ENCODE data around the gene ZNHIT2. TPM values are rescaled to one million over a fixed set of nuclear protein-coding genes. Genes with fewer than 3 reads are reported as not detected.
A peak's percentile ranks its signal among the peaks of the same experiment; 100 is the strongest.
"Not testable (repeated sequence)": the region's sequence is repeated elsewhere in the genome, so short reads cannot be mapped to it uniquely, and the experiment has no call there.

Gene ZNHIT2
- total RNA-seq, 4 donors from 2014 or later = 17.3 to 38.5 (median 25.9) TPM

DNA sequence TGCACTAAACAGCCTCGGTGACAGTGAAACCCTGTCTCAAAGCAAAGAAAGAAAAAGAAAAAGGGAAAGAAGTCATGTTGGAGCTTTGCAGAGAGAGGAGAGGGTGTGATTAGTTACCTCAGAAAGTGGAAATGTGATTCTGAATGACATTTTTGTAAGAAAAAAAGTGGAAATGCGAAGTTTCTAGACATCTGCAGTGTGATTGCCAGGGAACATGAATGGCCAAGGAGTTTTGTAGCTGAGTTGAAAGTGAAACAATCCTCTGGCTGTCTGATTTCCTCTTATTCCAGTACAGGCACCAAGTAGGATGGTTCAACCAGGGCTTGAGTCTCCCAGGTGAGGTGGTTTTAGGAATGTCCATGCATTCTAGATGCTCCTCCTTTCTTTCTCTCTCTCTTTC is 34.6 kb upstream of the ZNHIT2 start:
- intact Hi-C loops (cut with DNase I) = no loop called here
- 77 to 84% methylated on average over 2 of the region's 2 CpGs for WGBS, 2 donors
- Histone ChIP-seq H3K9me3 (no peaks in the 10 kb centered on the region), H3K27ac (no peak overlapping the region), H3K36me3 (no peaks in the 10 kb centered on the region), H3K4me3 (replicated peaks in 1 of 3) (no peak overlapping the region), H3K27me3 (no peaks in the 10 kb centered on the region), H3K4me1 (peaks cover 8 to 12% of the 10 kb centered on the region in 2 donors)
- no peak for DNase-seq
- TF ChIP-seq, protein P1, sequence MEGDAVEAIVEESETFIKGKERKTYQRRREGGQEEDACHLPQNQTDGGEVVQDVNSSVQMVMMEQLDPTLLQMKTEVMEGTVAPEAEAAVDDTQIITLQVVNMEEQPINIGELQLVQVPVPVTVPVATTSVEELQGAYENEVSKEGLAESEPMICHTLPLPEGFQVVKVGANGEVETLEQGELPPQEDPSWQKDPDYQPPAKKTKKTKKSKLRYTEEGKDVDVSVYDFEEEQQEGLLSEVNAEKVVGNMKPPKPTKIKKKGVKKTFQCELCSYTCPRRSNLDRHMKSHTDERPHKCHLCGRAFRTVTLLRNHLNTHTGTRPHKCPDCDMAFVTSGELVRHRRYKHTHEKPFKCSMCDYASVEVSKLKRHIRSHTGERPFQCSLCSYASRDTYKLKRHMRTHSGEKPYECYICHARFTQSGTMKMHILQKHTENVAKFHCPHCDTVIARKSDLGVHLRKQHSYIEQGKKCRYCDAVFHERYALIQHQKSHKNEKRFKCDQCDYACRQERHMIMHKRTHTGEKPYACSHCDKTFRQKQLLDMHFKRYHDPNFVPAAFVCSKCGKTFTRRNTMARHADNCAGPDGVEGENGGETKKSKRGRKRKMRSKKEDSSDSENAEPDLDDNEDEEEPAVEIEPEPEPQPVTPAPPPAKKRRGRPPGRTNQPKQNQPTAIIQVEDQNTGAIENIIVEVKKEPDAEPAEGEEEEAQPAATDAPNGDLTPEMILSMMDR (IDR thresholded peaks at IDR 0.05) = no peak
- no peak for TF ChIP-seq POLR2A (IDR thresholded peaks at IDR 0.05)

DNA sequence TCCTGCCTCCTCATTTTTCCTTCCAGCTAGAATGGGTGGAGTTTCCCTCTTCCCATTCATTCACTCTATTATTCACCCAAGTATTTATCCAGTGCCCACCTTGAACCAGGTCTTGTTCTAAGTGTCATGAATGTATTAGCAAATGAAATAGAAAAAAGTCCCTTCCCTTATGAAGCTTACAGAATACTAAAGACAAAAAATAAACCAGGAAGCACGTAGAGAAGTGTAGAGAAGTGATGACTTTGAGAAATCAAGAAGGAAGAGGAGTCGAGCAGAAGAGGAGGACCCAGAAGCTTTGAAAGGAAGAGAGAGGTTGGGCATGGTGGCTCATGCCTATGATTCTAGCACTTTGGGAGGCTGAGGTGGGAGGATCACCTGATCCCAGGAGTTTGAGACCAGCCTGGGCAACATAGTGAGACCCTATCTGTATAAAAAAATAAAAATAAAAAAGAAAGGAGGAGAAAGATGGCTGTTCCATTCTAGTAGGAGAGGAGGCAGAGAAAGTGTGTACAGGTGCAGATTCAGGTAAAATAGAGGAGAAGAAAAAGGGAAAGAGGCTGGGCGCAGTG is 33.9 kb upstream of the ZNHIT2 start:
- TF ChIP-seq, protein P1 (IDR thresholded peaks at IDR 0.05) = no peak
- no peak for TF ChIP-seq POLR2A (IDR thresholded peaks at IDR 0.05)
- Histone ChIP-seq H3K9me3 (no peaks in the 10 kb centered on the region), H3K4me1 (peaks cover 8 to 12% of the 10 kb centered on the region in 2 donors), H3K27ac (peak overlapping the region; percentile 36 to 82 (median 73)), H3K4me3 (replicated peaks in 1 of 3) (no peak overlapping the region), H3K36me3 (no peaks in the 10 kb centered on the region), H3K27me3 (no peaks in the 10 kb centered on the region)
- intact Hi-C loops (cut with DNase I) = no loop called here
- DNase-seq = no peak
- 81 to 86% methylated on average over 3 of the region's 3 CpGs for WGBS, 2 donors

DNA sequence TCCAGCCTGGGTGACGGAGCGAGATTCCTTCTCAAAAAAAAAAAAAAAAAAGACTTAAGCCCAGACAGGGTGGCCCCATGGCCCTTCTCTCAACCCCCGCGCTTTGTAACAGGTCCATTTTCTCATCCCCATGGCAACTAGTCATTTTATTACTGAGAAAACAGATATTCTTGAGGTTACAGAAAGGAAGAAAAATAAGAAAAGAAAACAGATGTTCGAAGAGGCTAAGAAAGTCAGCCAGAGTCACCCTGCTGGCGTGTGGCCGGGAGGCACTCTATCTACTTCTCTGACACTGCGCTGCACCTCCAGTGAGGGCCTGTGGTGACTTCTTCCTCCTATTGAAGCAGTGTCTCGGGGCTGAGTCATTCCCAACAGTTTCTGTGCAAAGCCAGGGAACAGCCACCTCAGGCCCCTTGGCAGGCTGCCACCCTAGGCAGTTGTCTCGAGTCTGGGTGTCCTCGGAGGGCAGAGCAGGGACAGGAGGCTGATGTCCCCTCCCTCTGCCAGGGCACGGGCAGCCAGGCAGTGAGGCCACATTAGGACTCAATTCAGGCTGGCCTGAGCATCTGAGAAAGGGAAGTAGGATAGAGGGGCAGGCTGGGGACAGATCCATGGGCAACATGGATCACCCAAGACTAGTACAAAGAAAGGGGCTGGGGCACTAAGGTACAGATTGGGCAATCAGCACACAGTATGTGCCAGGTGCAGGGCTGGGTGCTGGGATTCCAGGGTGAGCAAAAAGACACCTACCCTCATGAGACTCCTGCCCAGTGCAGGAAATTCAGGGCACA is 33.2 kb upstream of the ZNHIT2 start:
- 12 to 20% methylated on average over 11 to 12 of the region's 12 CpGs for WGBS, 2 donors
- Histone ChIP-seq H3K9me3 (no peaks in the 10 kb centered on the region), H3K4me3 (replicated peaks in 1 of 3) (no peak overlapping the region), H3K36me3 (no peaks in the 10 kb centered on the region), H3K4me1 (peaks cover 8 to 12% of the 10 kb centered on the region in 2 donors), H3K27ac (peak overlapping the region; percentile 61 to 82 (median 73)), H3K27me3 (no peaks in the 10 kb centered on the region)
- TF ChIP-seq, protein P1 (IDR thresholded peaks at IDR 0.05) = peak in 1 of 6 experiments; percentile 8
- TF ChIP-seq POLR2A (IDR thresholded peaks at IDR 0.05) = peak in 1 of 2 donors; percentile 40
- intact Hi-C loops (cut with DNase I) = no loop called here
- peak; percentile 97 to 98 for DNase-seq

DNA sequence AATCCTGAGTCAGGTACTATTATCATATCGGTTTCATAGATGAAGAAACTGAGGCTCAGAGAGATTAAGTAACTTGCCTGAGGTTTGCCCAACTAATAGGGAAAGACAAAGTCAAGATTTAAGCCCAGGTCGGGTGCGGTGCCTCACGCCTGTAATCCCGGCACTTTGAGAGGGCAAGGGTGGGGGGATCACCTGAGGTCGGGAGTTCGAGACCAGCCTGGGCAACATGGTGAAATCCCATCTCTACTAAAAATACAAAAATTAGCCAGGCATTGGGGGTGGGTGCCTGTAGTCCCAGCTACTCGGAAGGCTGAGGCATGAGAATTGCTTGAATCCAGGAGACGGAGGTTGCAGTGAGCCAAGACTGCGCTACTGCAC is 32.6 kb upstream of the ZNHIT2 start:
- peaks cover 8 to 12% of the 10 kb centered on the region in 2 donors for H3K4me1 ChIP-seq
- DNase-seq; H3K27me3 ChIP-seq; H3K9me3 ChIP-seq; intact Hi-C loops (cut with DNase I); H3K4me3 ChIP-seq (replicated peaks in 1 of 3); H3K36me3 ChIP-seq: not testable (repeated sequence)
- 58 to 72% methylated on average over 10 of the region's 10 CpGs for WGBS, 2 donors
- H3K27ac ChIP-seq = peak overlapping the region; percentile 61 to 82 (median 73)

DNA sequence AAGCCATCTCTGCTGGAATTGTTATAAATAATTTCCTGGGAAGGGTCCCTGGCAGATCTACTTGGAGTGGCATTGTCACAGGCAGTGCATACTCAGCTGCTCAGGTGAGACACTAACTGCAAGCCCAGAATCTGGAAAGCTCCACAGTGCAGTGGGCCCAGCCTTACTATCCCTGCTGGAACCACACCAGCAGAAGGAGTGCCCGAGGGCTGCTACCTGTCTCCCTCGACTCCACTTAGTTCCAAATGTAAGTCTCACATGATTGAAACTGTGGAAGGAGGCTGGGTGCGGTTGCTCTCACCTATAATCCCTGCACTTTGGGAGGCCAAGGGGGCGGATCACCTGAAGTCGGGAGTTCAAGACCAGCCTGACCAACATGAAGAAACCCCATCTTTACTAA is 31.2 kb upstream of the ZNHIT2 start:
- 78 to 79% methylated on average over 5 of the region's 5 CpGs for WGBS, 2 donors
- peak in 1 of 2 donors; percentile 29 for DNase-seq
- peaks cover 8 to 12% of the 10 kb centered on the region in 2 donors for H3K4me1 ChIP-seq
- H3K27me3 ChIP-seq = no peaks in the 10 kb centered on the region
- no peak overlapping the region for H3K4me3 ChIP-seq (replicated peaks in 1 of 3)
- H3K27ac ChIP-seq = no peak overlapping the region
- no peaks in the 10 kb centered on the region for H3K9me3 ChIP-seq
- intact Hi-C loops (cut with DNase I) = no loop called here
- TF ChIP-seq POLR2A (IDR thresholded peaks at IDR 0.05) = no peak
- TF ChIP-seq, protein P1 (IDR thresholded peaks at IDR 0.05) = no peak
- no peaks in the 10 kb centered on the region for H3K36me3 ChIP-seq
